Loucy (cell line): ENCODE data around the gene RPH3AL.

Experiments used
- H2AFZ ChIP-seq: fragments of 200-600 bp; sonication (generic); 2 replicates; pipeline ENCODE4 v1.6.0; 2016; ENCODE audit warnings: antibody characterized with exemption, mild to moderate bottlenecking, low read length, moderate library complexity
- H3F3A ChIP-seq: fragments of 200-600 bp; 2 replicates; pipeline ENCODE4 v1.6.0; 2016; ENCODE audit warnings: antibody characterized with exemption, low read depth, mild to moderate bottlenecking
- H3K27me3 ChIP-seq: fragments of 200-600 bp; sonication (generic); 2 replicates; pipeline ENCODE4 v1.6.1; 2014; ENCODE audit warnings: low read length, mild to moderate bottlenecking; ENCODE audit not compliant: insufficient read depth, poor library complexity, severe bottlenecking
- H3K36me3 ChIP-seq: fragments of 200-600 bp; sonication (generic); 2 replicates; pipeline ENCODE4 v1.6.1; 2016; ENCODE audit warnings: low read length; ENCODE audit not compliant: insufficient read depth
- H3K4me1 ChIP-seq: fragments of 200-600 bp; sonication (generic); 2 replicates; pipeline ENCODE4 v1.5.1; 2014; ENCODE audit warnings: low read length, mild to moderate bottlenecking; ENCODE audit not compliant: insufficient read depth, poor library complexity, severe bottlenecking
- H3K4me2 ChIP-seq: fragments of 200-600 bp; sonication (generic); 2 replicates; pipeline ENCODE4 v1.6.0; 2014; ENCODE audit warnings: antibody characterized with exemption, low read length, low read depth, mild to moderate bottlenecking; ENCODE audit not compliant: poor library complexity, severe bottlenecking
- H3K4me3 ChIP-seq: fragments of 200-600 bp; sonication (generic); 2 replicates; pipeline ENCODE4 v1.5.1; 2014; ENCODE audit warnings: low read length, mild to moderate bottlenecking, mixed read lengths; ENCODE audit not compliant: poor library complexity, severe bottlenecking
- H3K79me2 ChIP-seq: fragments of 200-600 bp; sonication (generic); 2 replicates; pipeline ENCODE4 v1.6.1; 2014; ENCODE audit warnings: low read length; ENCODE audit not compliant: insufficient read depth
- H3K9ac ChIP-seq: fragments of 200-600 bp; sonication (generic); 2 replicates; pipeline ENCODE4 v1.6.0; 2014; ENCODE audit warnings: mild to moderate bottlenecking, low read depth, low read length, moderate library complexity; ENCODE audit not compliant: poor library complexity, severe bottlenecking
- H3K9me2 ChIP-seq: fragments of 200-600 bp; sonication (generic); replicated peaks from 2 replicates; pipeline ENCODE4 v1.6.1; 2016; ENCODE audit warnings: low read depth, low read length, mixed read lengths
- H3K9me3 ChIP-seq: fragments of 200-600 bp; sonication (generic); 2 replicates; pipeline ENCODE4 v1.6.1; 2014; ENCODE audit warnings: mild to moderate bottlenecking, antibody characterized with exemption, low read length, low read depth; ENCODE audit not compliant: insufficient read depth
- H4K20me1 ChIP-seq: fragments of 200-600 bp; sonication (generic); 2 replicates; pipeline ENCODE4 v1.6.0; 2014; ENCODE audit warnings: antibody characterized with exemption, low read length, mild to moderate bottlenecking; ENCODE audit not compliant: insufficient read depth, poor library complexity, severe bottlenecking
- EZH2phosphoT487 ChIP-seq: fragments of 200-600 bp; IDR thresholded peaks from 2 replicates; pipeline ENCODE4 v1.6.1; 2018; ENCODE audit warnings: antibody characterized with exemption, mild to moderate bottlenecking, moderate library complexity, borderline replicate concordance
- TF ChIP-seq, protein P1 (sequence below): fragments of 200-600 bp; sonication (generic); conservative IDR thresholded peaks from 2 replicates; pipeline ENCODE4 v1.5.1; 2014; ENCODE audit warnings: mild to moderate bottlenecking, antibody characterized with exemption, low read length

RPH3AL gene

GRCh38 chr17:177155-177554, 175.5 kb downstream of the RPH3AL start:
- Histone ChIP-seq H3K9me2 (no peaks in the 10 kb centered on the region), H4K20me1 (no peaks in the 10 kb centered on the region), H3K36me3 (no peaks in the 10 kb centered on the region), H3F3A (no peaks in the 10 kb centered on the region), H3K4me2 (no peak overlapping the region), H3K79me2 (no peaks in the 10 kb centered on the region), H3K4me1 (no peaks in the 10 kb centered on the region), H3K27me3 (no peaks in the 10 kb centered on the region), H3K9me3 (no peaks in the 10 kb centered on the region), H3K4me3 (no peak overlapping the region), H2AFZ (no peak overlapping the region), H3K9ac (no peak overlapping the region)
- TF ChIP-seq EZH2phosphoT487: no peak
- TF ChIP-seq, protein P1, sequence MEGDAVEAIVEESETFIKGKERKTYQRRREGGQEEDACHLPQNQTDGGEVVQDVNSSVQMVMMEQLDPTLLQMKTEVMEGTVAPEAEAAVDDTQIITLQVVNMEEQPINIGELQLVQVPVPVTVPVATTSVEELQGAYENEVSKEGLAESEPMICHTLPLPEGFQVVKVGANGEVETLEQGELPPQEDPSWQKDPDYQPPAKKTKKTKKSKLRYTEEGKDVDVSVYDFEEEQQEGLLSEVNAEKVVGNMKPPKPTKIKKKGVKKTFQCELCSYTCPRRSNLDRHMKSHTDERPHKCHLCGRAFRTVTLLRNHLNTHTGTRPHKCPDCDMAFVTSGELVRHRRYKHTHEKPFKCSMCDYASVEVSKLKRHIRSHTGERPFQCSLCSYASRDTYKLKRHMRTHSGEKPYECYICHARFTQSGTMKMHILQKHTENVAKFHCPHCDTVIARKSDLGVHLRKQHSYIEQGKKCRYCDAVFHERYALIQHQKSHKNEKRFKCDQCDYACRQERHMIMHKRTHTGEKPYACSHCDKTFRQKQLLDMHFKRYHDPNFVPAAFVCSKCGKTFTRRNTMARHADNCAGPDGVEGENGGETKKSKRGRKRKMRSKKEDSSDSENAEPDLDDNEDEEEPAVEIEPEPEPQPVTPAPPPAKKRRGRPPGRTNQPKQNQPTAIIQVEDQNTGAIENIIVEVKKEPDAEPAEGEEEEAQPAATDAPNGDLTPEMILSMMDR: no peak

- Histone ChIP-seq H3K9ac (no peak overlapping the region), H2AFZ (no peak overlapping the region), H3K9me2 (no peaks in the 10 kb centered on the region), H3K9me3 (no peaks in the 10 kb centered on the region), H3K79me2 (no peaks in the 10 kb centered on the region), H3K4me1 (no peaks in the 10 kb centered on the region), H3K4me3 (no peak overlapping the region), H3K36me3 (no peaks in the 10 kb centered on the region), H3K27me3 (no peaks in the 10 kb centered on the region), H4K20me1 (no peaks in the 10 kb centered on the region), H3F3A (no peaks in the 10 kb centered on the region), H3K4me2 (no peak overlapping the region)
- TF ChIP-seq, protein P1: no peak
- TF ChIP-seq EZH2phosphoT487: no peak
Measured at GRCh38 chr17:173166-173911, 179.3 kb downstream of the RPH3AL start.

GRCh38 chr17:172401-172800, 180.2 kb downstream of the RPH3AL start:
- no peaks in the 10 kb centered on the region for H3K9me3 ChIP-seq

More at GRCh38 chr17:172401-172800, 180.2 kb downstream of the RPH3AL start:
- Histone ChIP-seq H2AFZ (no peak overlapping the region), H3K36me3 (no peaks in the 10 kb centered on the region), H3K4me3 (no peak overlapping the region), H3K9ac (no peak overlapping the region), H3K9me2 (no peaks in the 10 kb centered on the region), H3K4me1 (no peaks in the 10 kb centered on the region), H3F3A (no peaks in the 10 kb centered on the region), H3K27me3 (no peaks in the 10 kb centered on the region), H3K79me2 (no peaks in the 10 kb centered on the region), H3K4me2 (no peak overlapping the region), H4K20me1 (no peaks in the 10 kb centered on the region)
- TF ChIP-seq, protein P1: no peak
- no peak for TF ChIP-seq EZH2phosphoT487
